ENCODE measurements around the gene KLK1.

- TF ChIP-seq CTCF (IDR thresholded peaks at IDR 0.05) (no peak), POLR2A (IDR thresholded peaks at IDR 0.05) (peak; percentile 19 to 31)
These were observed 5.4 kb downstream of the KLK1 start for GRCh38 chr19:50817941-50818858.
